Head of caudate nucleus (tissue), 42 donors: Measurements from ENCODE around the gene MGMT.

ENCODE experiments used
- DNase-seq, 42 donors: peaks; one replicate each; pipeline versions ENCODE4 v3.0.0 to v3.0.0-alpha.2; 2020 to 2021; ENCODE audit warnings: mixed read lengths in 7 of 42
- intact Hi-C: fragments of 100-400 bp; cut with DNase I; formaldehyde crosslinking; loops from one replicate; pipeline ENCODE4 v1.15.0; 2022

Gene MGMT

DNA sequence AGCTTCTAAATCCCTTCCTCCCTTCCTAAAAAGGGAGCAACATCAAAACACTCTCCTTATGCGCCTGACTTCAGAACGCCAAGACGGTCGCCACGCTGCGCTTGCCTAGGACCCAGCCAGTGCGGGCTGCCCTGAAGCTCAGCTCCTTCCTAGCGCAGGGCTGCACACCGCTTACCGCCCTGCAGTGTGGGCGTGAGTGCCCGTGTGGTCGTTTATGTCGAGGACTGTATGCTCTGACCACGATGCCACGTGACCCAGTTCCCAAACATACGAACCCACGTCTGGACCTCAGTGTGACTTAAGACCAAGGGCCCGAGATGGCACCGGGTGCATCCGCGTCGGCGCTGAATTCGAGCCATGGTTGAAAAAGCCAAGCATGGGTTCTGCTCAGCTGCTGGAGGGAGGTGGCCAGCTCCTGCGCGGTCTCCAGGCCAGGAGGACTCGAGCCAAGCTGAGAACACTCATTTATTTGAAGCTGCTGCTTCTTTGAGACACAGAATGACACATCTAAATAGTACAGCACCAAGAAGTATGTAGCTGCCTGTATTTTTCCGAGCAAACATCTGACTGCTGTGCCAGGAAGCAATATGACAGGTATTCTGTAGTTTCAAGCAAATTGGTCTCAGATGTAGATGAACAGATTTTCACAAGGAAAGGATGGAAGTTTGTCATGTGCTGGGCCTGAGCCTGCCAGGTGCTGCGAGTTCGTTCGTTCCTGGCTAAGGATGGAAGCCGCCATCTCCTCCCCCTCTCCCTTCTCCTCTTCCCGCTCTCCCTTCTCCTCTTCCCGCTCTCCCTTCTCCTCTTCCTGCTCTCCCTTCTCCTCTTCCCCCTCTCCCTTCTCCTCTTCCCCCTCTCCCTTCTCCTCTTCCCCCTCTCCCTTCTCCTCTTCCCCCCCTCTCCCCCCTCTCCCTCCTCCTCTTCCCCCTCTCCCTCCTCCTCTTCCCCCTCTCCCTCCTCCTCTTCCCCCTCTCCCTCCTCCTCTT lies 312.4 kb downstream of the MGMT start:
- DNase-seq = peak in 1 of 42 donors; percentile 24
- intact Hi-C loops = no loop called here

DNA sequence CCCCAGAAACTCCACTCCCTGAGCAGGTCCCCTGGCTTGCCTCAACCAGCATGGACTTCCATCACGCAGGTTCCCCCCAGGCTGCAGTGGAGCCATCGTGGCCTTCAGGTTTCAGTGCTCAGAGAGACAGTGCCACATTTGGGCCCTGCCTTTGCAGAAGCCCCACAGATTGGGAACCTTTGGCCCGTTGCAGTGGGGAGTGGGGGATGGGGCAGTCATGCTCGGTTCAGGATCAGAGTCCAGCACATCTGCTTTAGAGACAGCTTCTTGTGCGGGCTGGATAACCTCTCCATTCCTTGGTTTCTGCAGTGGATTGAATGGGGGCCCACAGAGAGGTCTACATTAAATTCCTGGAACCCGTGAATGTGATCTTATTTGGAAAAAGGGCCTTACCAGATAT lies 313.2 kb downstream of the MGMT start:
- DNase-seq = peak in 2 of 42 donors; percentile 2 to 10
- intact Hi-C loops = no loop called here

- intact Hi-C loops = no loop called here
- peak in 2 of 42 donors; percentile 2 to 8 for DNase-seq
Observed at GRCh38 chr10:129780901-129781795, 314.1 kb downstream of the MGMT start.

DNA sequence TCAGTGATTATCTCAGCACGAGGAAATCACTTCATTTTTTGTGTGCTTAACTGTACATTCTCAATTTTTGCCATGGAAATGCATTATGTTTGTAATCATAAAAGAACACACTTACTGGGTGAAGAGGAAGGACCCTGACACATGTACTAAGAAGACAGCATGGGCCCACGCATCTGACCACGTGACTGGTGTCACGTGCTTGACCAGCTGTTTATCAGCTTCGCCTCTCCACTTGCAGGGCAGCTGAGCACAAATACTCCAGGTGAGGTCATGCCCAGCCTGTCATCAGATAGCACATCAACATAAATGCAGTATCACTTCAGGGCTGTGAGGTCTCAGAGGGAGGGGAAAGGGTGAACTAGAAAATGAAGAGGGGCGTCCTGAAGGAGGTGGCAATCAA lies 317.2 kb downstream of the MGMT start:
- intact Hi-C loops = no loop called here
- peak in 2 of 42 donors; percentile 7 to 20 for DNase-seq

DNA sequence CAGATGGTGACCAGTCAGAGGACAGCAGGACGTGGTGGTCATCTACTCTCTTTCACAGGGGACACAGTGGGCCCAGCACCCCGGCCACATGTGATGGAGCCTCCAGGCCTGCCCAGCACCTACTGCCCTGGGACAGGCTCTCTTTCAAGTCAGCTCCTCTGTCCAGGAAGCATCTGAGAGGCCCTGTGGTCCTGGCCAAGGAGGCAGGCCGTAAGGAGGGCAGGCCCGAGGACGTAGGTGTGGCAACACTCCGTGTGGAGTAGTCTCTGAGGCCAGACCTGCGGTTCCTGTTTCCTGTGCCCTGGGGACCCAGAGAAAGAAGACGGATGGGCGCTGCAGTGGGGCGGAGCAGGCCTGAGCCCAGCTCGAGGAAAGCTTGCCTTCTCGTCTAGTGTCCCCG lies 317.9 kb downstream of the MGMT start:
- peak in 2 of 42 donors; percentile 10 to 20 for DNase-seq
- intact Hi-C loops = no loop called here

GRCh38 chr10:129785536-129785981 lies 318.5 kb downstream of the MGMT start:
- DNase-seq = peak in 1 of 42 donors; percentile 30

DNA sequence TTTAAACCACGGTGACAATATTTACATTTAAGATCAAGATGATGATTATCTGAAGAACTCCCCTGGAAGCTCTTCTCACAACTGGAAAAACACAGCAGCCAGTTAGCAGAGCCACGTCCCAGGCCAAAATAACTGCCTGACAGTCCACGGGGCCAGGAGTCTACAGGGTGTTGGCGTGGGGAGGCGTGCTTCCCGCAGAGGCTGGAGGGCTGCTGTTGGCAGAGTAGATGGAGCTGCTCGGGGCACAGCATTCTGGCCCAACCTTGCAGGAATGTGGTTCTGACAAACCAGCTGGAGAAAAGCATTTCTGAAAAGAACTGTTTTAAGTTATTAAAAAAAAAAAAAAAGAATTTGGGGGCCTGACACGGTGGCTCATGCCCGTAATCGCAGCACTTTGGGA lies 319.2 kb downstream of the MGMT start:
- intact Hi-C loops = no loop called here
- DNase-seq = peak in 1 of 42 donors; percentile 23

More at GRCh38 chr10:129785536-129785981, 318.5 kb downstream of the MGMT start:
- intact Hi-C loops = no loop called here

DNA sequence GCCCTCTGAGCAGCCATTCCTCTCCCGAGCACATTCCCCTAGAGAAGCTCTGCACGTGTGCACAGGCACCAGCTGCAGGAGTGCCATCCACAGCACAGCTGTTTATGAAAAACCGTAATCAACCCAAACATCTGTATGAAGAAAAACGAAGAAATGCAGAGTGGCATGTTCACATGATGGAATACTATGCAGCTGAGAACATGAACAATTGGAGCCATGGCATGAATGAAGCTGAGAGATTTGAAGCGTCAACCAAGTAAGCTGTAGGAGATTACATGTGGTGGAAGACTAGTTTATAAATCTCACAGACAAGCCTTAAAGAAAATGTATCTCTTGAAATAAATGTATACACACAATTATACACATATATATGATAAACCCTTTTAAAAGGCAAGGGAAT lies 320.5 kb downstream of the MGMT start:
- intact Hi-C loops = no loop called here
- no peak for DNase-seq

GRCh38 chr10:129788215-129788614 lies 321.2 kb downstream of the MGMT start:
- DNase-seq = peak in 1 of 42 donors; percentile 10
- intact Hi-C loops = no loop called here

DNA sequence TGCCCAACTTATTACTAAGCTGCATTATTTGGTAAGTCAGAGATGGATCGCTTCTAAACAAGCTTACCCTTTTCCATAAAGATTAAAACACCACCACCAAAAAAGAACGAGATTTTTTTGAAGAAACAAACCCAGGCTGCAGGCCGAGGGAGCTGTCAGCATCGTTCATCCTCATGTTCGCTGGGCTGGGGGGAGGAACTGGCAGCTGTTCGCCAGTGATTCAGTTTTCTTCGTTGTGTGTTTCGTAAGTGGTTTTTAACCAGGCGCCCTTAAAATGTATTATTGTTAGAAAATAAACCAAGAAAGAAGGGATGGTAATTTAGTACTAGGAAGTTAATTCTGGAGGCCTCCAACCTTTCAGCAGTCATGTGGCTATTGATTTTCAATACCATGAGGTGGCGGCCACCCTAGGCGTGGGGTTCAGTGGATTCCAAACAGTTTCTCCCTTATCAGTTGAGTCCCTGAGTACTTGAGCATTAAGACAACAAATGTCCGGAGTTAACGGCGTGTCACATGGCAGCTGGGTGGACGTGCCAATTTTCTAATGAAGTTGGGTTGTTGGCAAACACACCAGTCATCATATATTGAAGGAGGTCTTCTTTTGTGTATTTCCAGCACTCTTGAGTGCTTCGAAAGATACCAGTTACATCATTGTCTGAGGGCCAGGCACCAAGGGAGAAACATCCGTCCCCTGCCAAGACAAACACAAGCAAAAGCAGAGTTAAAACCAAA lies 323.8 kb downstream of the MGMT start:
- intact Hi-C loops = no loop called here
- DNase-seq = no peak

DNA sequence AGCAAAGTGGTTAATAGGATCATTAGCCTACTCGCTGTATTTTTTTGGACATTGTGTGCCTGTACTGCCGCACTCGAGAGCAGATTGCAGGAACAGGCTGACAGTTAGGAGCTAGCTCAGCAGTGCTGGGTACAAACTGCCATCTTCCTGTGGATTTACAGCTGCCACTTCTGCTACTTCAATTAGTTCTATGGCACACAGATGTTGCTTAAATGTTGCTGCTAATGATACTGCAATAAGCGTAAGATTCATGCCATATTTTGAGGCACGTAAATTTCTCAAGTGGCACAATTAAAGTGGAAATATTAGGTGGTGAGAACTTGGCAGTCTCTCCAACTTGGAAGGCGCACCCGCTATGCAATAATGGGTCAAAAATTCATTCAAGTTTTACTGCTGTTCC lies 325.1 kb downstream of the MGMT start:
- intact Hi-C loops = no loop called here

GRCh38 chr10:129792864-129793263 lies 325.8 kb downstream of the MGMT start:
- DNase-seq = no peak
- intact Hi-C loops = no loop called here

More for the DNA sequence above, 325.1 kb downstream of the MGMT start:
- no peak for DNase-seq

DNA sequence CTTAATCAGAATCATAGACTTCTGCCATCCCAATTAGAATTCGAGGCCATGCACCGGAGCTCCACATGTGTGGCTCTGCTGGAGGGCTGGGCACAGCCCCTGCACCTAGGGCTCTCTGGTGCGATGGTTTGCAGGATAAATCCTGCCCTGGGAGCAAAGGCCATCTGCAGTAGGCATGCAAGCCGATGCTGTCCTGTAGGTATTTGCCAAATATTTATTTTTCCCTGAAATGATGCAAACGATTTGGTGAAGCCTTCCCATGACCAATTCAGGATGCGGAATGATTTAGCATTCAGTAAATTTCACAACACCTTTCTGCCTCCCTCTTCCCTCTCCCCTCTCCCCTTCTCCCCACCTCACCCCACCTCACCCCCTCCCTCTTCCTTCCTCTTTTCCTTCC lies 326.4 kb downstream of the MGMT start:
- intact Hi-C loops = no loop called here
- DNase-seq = no peak

- intact Hi-C loops = no loop called here
- DNase-seq = no peak
Observed at GRCh38 chr10:129793996-129794395, 327.0 kb downstream of the MGMT start.

- DNase-seq = no peak
- intact Hi-C loops = no loop called here
Observed at GRCh38 chr10:129796710-129797420, 329.8 kb downstream of the MGMT start.

- intact Hi-C loops = no loop called here
- no peak for DNase-seq
Observed at GRCh38 chr10:129799942-129800341, 332.9 kb downstream of the MGMT start.

- DNase-seq = no peak
- intact Hi-C loops = no loop called here
Observed at GRCh38 chr10:129800796-129801340, 333.8 kb downstream of the MGMT start.

DNA sequence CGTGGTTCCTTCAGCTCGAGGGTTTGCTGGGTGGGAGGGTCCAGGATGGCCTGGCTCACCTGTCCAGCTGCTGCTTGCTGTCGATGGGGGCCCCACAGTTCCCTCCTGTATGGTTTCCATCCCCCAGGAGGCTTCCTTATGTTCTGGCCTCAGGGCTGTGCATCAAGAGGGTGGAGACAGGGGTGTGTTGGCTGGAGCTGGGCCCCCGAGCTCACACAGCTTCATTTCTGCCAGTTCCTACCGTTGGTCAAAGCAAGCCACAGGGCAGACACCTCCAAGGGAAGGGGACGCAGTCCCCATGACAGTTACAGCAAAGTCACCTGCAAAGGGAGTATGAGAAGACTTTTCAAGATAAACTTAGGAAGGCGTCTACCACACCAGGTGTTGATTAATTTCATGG lies 340.2 kb downstream of the MGMT start:
- peak in 1 of 42 donors; percentile 6 for DNase-seq
- intact Hi-C loops = no loop called here
